ENCODE measurements around the gene DCX. TPM values are rescaled to one million over a fixed set of nuclear protein-coding genes. Genes with fewer than 3 reads are reported as not detected.

Gene DCX
- total and polyA plus RNA-seq, 2 experiments from 2014 or later, result 0.66 to 3.0 TPM

- TF ChIP-seq, protein P1, sequence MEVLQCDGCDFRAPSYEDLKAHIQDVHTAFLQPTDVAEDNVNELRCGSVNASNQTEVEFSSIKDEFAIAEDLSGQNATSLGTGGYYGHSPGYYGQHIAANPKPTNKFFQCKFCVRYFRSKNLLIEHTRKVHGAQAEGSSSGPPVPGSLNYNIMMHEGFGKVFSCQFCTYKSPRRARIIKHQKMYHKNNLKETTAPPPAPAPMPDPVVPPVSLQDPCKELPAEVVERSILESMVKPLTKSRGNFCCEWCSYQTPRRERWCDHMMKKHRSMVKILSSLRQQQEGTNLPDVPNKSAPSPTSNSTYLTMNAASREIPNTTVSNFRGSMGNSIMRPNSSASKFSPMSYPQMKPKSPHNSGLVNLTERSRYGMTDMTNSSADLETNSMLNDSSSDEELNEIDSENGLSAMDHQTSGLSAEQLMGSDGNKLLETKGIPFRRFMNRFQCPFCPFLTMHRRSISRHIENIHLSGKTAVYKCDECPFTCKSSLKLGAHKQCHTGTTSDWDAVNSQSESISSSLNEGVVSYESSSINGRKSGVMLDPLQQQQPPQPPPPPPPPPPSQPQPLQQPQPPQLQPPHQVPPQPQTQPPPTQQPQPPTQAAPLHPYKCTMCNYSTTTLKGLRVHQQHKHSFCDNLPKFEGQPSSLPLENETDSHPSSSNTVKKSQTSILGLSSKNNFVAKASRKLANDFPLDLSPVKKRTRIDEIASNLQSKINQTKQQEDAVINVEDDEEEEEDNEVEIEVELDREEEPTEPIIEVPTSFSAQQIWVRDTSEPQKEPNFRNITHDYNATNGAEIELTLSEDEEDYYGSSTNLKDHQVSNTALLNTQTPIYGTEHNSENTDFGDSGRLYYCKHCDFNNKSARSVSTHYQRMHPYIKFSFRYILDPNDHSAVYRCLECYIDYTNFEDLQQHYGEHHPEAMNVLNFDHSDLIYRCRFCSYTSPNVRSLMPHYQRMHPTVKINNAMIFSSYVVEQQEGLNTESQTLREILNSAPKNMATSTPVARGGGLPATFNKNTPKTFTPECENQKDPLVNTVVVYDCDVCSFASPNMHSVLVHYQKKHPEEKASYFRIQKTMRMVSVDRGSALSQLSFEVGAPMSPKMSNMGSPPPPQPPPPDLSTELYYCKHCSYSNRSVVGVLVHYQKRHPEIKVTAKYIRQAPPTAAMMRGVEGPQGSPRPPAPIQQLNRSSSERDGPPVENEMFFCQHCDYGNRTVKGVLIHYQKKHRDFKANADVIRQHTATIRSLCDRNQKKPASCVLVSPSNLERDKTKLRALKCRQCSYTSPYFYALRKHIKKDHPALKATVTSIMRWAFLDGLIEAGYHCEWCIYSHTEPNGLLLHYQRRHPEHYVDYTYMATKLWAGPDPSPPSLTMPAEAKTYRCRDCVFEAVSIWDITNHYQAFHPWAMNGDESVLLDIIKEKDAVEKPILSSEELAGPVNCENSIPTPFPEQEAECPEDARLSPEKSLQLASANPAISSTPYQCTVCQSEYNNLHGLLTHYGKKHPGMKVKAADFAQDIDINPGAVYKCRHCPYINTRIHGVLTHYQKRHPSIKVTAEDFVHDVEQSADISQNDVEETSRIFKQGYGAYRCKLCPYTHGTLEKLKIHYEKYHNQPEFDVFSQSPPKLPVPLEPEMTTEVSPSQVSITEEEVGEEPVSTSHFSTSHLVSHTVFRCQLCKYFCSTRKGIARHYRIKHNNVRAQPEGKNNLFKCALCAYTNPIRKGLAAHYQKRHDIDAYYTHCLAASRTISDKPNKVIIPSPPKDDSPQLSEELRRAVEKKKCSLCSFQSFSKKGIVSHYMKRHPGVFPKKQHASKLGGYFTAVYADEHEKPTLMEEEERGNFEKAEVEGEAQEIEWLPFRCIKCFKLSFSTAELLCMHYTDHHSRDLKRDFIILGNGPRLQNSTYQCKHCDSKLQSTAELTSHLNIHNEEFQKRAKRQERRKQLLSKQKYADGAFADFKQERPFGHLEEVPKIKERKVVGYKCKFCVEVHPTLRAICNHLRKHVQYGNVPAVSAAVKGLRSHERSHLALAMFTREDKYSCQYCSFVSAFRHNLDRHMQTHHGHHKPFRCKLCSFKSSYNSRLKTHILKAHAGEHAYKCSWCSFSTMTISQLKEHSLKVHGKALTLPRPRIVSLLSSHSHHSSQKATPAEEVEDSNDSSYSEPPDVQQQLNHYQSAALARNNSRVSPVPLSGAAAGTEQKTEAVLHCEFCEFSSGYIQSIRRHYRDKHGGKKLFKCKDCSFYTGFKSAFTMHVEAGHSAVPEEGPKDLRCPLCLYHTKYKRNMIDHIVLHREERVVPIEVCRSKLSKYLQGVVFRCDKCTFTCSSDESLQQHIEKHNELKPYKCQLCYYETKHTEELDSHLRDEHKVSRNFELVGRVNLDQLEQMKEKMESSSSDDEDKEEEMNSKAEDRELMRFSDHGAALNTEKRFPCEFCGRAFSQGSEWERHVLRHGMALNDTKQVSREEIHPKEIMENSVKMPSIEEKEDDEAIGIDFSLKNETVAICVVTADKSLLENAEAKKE (CRISPR knock-in tag; IDR thresholded peaks at IDR 0.05), result no peak
- TF ChIP-seq CTCF (conservative IDR thresholded peaks at IDR 0.05; ENCODE audit: low read depth in 2 of 2) (no peak), ZNF331 (CRISPR knock-in tag; IDR thresholded peaks at IDR 0.05; ENCODE audit: low read depth) (no peak)
- TF ChIP-seq, protein P2, sequence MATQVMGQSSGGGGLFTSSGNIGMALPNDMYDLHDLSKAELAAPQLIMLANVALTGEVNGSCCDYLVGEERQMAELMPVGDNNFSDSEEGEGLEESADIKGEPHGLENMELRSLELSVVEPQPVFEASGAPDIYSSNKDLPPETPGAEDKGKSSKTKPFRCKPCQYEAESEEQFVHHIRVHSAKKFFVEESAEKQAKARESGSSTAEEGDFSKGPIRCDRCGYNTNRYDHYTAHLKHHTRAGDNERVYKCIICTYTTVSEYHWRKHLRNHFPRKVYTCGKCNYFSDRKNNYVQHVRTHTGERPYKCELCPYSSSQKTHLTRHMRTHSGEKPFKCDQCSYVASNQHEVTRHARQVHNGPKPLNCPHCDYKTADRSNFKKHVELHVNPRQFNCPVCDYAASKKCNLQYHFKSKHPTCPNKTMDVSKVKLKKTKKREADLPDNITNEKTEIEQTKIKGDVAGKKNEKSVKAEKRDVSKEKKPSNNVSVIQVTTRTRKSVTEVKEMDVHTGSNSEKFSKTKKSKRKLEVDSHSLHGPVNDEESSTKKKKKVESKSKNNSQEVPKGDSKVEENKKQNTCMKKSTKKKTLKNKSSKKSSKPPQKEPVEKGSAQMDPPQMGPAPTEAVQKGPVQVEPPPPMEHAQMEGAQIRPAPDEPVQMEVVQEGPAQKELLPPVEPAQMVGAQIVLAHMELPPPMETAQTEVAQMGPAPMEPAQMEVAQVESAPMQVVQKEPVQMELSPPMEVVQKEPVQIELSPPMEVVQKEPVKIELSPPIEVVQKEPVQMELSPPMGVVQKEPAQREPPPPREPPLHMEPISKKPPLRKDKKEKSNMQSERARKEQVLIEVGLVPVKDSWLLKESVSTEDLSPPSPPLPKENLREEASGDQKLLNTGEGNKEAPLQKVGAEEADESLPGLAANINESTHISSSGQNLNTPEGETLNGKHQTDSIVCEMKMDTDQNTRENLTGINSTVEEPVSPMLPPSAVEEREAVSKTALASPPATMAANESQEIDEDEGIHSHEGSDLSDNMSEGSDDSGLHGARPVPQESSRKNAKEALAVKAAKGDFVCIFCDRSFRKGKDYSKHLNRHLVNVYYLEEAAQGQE (IDR thresholded peaks at IDR 0.05; ENCODE audit: unreplicated experiment), result no peak
Measured at GRCh38 chrX:111288841-111289240, 123.2 kb downstream of the DCX start (continued).

Measured in GM23338 (cell line).